NCI-H1694 treated with DMSO at 0.1 percent for 48 hours (cell line): ENCODE data around the gene AP2A2.
"Not testable (repeated sequence)": the region's sequence is repeated elsewhere in the genome, so short reads cannot be mapped to it uniquely, and the experiment has no call there.

Experiments
- DNase-seq: peaks from one replicate; lab custom pipeline; 2025; lab: John Stamatoyannopoulos, UW

The AP2A2 gene

DNA sequence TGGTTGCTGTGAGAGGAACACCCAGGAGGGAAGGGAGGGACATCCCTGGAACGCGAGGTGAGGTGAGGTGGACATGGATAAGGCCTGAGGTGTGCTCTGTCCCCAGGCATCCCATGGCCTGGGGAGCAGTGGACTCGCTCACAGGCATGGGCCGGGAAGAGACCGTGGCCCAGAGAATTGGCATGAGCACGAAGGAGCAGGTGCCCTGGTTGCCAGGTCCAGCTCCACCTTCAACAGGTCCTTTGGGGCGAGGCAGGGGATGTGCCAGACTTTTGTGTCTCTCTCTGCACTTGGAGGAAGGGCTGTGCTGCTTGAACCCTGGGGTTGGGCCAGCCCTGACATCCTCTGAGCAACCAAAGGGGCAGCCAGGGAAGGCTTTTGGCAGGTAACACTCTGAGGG is 89.4 kb downstream of the AP2A2 start:
- no peak for DNase-seq

GRCh38 chr11:1015826-1016545 is 90.3 kb downstream of the AP2A2 start:
- no peak for DNase-seq

- DNase-seq, result not testable (repeated sequence)
Measured at GRCh38 chr11:1016610-1017126, 91.0 kb downstream of the AP2A2 start.

DNA sequence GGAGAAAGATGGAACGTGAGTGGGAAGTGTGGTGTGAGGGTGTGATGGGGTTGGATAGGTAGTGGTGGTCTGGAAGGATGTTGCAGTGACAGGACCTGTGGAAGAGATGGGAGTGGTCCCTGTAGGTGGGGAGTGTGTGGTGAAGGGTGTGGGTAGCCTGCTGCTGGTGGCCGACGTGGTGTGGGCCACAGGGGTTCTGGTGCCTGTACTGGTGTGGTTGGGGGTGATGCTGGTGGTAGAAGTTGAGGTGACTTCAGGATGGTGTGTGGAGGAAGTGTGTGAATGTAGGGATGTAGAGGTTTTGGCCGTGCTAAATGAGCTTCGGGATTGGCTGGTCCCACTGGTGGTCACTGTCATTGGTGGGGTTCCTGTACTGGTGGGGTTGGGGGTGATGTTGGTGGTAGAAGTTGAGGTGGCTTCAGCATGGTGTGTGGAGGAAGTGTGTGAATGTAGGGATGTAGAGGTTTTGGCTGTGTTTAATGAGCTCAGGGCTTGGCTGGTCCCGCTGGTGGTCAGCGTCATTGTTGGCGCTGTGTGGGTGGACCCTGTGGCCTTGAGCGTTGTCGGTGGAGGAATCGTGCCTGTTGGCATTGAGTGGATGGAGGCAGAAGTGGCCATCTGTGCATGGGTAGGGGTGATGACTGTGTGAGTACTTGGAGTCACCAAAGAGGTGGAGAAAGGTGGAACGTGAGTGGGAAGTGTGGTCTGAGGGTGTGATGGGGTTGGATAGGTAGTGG is 91.8 kb downstream of the AP2A2 start:
- no peak for DNase-seq

DNA sequence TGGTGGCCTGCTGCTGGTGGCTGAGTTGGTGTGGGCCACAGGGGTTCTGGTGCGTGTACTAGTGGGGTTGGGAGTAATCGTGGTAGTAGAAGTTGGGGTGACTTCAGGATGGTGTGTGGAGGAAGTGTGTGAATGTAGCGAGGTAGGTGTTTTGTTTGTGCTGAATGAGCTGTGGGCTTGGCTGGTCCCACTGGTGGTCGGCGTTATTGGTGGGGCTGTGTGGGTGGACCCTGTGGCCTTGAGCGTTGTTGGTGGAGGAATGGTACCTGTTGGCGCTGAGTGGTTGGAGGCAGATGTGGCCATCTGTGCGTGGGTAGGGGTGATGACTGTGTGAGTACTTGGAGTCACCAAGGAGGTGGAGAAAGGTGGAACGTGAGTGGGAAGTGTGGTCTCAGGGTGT is 92.4 kb downstream of the AP2A2 start:
- DNase-seq, result no peak

DNA sequence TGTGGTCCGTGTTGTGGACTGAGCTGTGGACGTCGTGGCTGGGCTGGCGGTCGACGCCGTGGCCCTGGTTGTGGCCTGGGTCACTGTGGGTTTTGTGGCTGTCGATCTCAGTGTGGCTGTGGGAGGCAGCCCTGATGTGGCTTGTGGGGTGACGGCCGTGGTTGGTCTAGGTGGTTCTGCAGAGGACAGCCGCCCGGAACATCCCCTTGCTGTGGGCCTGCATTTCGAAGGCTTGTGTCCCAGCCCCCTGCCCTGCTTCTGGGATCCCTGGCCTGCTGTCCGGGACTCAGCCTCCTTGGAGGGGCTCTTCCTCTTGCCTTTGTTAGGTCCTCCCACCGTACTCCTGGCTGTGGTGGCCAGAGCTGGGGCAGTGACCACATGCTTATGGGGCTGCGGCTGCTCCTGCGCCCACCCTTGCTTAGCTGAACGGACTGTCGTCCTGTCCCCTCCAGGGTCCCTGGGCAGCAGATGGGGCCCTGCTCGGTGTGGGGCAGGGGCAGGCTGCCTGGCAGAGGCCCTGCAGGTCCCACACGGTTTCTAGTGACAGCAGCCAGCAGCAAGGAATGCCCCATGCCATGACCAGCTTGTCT is 93.7 kb downstream of the AP2A2 start:
- no peak for DNase-seq

GRCh38 chr11:1020211-1020905 is 94.7 kb downstream of the AP2A2 start:
- DNase-seq, result no peak

- DNase-seq, result no peak
Measured at GRCh38 chr11:1022411-1022810, 96.7 kb downstream of the AP2A2 start.

GRCh38 chr11:1022908-1023810 is 97.5 kb downstream of the AP2A2 start:
- no peak for DNase-seq

DNA sequence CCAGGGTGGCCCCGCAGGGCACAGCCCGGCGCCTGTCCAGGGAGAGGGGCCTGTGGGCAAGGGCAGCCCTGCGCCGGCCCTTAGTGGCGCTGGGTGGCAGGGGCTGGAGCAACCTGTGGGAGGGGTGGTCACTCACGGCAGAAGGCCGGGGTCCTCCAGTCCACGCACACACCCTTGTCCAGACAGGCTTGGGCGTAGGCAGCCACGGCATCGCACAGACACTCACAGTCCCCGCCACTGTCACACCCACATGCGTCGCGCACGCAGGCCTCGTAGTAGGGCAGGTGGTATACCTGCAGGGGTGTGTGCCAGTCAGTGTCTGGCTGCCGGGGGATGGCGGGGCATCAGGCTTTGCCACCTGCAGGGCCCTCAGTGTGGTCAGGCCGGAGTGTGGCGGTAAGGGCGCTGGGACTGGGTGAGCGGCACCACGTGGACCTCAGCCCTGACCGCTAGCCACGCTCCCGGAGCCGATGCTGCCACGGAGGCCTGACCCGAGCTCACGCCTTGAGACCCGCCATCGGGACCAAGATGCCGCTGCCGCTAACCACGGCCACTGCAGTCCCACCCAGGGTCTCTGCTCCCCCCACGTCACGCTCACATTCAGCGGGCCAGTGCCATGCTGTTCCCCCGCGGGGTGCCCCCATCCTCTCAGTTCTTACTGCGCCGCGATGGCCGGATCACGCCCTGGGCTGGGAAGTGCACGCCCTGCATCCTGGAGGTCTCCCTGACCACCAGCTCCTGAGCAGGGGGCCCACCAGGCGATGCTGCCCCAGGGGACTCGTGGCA is 98.3 kb downstream of the AP2A2 start:
- no peak for DNase-seq

GRCh38 chr11:1024597-1025409 is 99.1 kb downstream of the AP2A2 start:
- no peak for DNase-seq

- DNase-seq, result no peak
Measured at GRCh38 chr11:1025410-1026162, 99.9 kb downstream of the AP2A2 start.

DNA sequence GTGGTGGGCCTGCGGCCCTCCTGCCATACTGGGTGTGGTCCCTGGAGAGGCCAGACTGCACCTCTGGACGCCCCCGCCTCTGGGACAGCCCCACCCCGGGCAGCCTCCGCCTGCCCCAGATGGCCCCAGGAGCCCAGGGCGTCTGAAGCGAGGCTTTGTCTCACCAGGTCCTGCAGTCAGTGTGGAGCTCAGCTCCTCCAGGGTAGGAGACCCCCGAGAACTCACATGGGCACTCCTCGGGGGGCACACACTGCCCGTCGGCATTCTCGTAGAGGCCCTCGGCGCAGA is 100.4 kb downstream of the AP2A2 start:
- no peak for DNase-seq

DNA sequence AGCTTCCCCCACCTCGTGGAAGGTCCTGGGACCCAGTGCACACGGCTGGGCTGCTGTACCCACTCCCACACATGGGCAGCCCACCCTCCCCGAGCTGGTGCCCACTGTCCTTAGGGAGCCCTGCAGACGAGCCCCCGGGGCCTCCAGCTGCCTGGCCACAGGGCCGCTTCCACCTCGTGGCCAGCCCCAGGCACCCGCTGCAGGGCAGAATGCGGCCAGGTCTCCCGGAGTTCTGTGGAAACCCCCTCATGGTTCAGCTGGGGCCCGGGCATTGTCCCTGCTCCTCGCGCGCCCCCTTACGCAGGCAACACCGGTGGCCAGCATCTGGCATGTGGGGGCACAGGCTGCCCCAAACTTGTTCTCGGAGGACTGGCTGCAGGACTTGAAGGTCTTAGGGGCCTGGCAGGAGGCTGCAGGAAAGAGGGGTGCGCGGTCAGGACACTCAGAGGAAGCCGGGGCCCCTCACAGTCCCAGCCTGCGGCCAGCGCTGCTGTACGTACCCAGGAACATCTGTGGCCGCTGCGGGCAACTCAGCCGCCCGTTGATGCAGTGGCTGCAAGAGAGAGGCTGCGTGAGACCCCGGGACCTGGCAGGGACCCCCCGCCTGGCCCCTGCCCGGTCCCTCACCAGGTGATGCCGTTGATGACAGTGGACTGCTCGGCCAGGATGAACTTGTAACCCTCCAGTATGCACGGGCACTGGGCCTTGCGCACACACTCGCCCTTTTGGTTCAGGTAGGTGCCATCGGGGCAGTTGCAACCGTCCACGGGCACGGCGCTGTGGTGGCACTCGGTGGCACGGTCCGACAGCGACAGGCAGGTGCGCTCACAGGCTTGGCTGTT is 101.2 kb downstream of the AP2A2 start:
- DNase-seq, result no peak

- no peak for DNase-seq
Measured at GRCh38 chr11:1027483-1028290, 102.0 kb downstream of the AP2A2 start.

- DNase-seq, result no peak
Measured at GRCh38 chr11:1028291-1028540, 102.5 kb downstream of the AP2A2 start.

GRCh38 chr11:1028616-1029015 is 102.9 kb downstream of the AP2A2 start:
- no peak for DNase-seq

DNA sequence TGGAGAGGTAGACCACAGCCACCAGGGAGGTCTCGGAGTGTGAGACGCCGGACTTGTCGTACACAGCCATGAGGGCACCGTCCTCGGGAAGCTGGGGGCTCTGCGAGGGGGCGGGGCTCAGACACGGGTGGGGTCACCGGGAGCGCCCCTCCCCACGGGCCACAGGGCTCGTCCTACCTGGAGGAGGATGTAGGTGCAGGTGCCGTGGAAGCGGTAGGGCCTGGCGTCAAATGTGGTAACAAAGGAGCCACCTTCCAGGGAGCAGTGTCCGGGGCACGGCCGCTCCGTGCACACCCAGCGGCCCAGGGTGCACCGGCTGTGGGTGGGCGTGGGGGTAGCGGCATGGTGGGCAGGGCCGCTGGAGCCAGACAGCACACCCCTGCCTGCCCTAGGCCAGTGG is 103.4 kb downstream of the AP2A2 start:
- no peak for DNase-seq
